GM10266 (cell line): ENCODE measurements around the gene COL20A1.
"Not testable (repeated sequence)": the region's sequence is repeated elsewhere in the genome, so short reads cannot be mapped to it uniquely, and the experiment has no call there.

Source experiments
- DNase-seq: peaks from one replicate; pipeline ENCODE4 v3.0.0; 2012; ENCODE audit errors: extremely low spot score
- TF ChIP-seq, protein P1 (sequence below): IDR thresholded peaks from 2 replicates; pipeline ENCODE4 v1.5.1; 2012; ENCODE audit warnings: mild to moderate bottlenecking, low read depth; ENCODE audit not compliant: control insufficient read depth, insufficient read depth; ENCODE audit errors: missing control alignments

The COL20A1 gene

DNA sequence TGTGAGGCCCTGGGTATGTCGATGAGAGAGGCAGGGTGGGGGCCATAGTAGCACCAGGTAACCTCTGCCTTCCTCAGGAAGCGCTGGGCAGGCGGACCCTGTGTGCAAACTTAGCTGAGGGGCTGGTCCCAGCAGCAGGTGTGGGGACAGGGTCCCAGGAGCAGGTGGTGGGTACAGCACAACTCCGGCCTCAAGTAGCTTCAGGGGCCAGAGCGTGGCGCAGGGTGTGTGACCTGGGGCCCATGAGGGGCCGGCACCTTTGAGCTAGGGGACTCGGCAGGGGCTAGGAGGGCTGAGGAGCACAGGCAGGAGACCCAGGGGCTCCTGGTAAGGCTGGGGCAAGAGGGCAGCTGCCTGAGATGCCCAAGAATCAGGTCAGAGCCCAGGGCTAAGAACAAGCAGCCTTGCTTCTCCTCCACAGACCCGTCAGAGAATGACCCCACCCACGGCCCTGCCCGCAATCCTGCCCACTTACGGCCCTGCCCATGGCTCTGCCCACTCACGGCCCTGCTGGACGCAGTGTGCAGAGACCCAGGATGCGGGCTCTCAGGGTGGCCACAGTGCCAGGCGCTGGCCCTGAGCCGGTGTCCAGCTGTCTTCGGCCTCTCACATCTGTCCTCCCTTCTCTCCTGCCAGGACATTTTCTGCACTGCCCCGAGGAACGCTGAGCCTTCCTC is 37.2 kb downstream of the COL20A1 start:
- TF ChIP-seq, protein P1, sequence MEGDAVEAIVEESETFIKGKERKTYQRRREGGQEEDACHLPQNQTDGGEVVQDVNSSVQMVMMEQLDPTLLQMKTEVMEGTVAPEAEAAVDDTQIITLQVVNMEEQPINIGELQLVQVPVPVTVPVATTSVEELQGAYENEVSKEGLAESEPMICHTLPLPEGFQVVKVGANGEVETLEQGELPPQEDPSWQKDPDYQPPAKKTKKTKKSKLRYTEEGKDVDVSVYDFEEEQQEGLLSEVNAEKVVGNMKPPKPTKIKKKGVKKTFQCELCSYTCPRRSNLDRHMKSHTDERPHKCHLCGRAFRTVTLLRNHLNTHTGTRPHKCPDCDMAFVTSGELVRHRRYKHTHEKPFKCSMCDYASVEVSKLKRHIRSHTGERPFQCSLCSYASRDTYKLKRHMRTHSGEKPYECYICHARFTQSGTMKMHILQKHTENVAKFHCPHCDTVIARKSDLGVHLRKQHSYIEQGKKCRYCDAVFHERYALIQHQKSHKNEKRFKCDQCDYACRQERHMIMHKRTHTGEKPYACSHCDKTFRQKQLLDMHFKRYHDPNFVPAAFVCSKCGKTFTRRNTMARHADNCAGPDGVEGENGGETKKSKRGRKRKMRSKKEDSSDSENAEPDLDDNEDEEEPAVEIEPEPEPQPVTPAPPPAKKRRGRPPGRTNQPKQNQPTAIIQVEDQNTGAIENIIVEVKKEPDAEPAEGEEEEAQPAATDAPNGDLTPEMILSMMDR, result no peak
- no peak for DNase-seq

DNA sequence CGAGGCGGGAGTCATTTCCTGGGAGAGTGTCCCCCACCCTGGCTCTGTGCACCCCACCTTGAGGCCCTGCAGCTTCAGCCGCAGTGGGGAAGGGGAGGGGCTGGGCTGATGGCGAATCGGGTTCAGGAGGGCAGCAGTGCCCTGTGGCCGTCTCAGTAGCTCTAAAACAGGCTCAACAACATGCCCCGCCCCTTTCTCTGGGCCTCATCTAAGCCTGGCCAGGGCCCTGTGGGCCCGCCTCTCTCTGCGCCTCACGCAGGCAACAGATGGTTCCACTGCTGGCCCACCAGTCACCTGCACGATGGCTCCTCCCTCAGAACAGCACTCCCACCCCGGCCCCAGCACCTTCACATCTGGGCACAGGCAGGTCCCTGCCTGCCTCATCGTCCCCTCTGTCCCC is 38.0 kb downstream of the COL20A1 start:
- no peak for DNase-seq
- TF ChIP-seq, protein P1, result no peak

DNA sequence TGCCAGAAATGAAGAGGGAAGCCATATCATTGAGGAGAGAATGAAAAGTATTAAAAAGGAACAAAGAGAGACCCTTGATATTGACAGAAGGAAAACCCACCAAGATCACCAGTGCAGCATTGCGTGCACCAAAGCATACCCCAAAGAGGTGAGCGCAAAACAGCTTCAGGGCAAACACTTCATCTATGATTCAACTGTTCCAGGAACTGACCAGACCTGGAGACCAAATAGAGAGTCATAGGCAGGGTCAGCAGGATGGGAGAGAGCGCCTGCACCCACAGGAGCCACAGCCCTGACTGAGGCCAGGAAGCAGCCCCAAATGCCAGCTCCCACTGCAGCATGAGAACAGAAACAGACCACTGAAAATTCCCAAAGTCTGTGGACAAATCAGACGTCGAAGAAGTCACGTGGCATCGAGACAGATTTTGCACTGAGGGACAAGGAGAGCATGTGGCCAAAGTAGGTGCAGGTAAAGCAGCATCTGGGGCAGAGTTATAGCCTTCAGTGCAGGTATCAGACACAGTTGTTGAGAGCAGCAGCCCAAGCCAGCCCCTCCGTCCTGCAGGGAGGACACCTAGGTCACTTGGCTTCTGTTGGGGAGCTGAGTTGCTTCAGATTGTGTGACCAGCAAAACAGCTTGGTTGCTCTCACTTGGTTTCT is 38.9 kb downstream of the COL20A1 start:
- DNase-seq, result no peak
- TF ChIP-seq, protein P1, result no peak

DNA sequence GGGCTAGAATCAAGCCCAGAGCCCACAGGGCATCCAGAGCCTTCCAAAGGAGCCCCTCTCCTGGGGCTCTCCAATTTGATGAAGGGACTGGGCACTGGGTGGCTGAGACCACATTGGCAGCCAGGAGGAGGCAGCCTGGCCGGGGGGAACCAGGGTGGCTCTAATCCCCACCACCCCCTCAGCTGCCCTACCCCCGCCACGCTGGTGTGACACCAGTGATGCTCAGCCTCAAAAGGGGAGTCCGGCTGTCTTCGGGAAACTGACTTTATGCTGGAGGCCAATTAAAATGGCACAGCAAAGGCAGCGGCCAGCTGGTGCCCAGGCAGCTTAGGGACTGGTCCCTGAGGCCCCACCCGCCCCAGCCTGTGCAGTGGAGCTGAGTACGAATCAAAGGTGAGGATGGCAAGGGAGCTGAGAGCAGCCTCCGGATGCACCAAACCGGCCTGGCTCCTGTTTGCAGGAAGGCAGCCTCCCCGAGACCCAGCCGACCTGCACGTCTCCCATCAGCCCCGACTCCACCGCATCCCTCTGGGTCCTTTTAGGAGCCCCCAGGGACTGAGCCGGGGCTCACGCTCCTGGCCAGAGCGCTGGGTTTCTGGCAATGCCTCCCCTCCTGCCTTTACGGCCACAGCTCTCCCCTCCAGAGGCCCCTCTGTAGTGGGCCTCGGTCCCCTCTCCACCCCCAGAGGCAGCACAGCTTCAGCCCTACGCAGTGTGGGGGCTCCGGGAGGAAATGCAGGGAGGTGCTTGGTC is 39.7 kb downstream of the COL20A1 start:
- TF ChIP-seq, protein P1, result no peak
- DNase-seq, result no peak

DNA sequence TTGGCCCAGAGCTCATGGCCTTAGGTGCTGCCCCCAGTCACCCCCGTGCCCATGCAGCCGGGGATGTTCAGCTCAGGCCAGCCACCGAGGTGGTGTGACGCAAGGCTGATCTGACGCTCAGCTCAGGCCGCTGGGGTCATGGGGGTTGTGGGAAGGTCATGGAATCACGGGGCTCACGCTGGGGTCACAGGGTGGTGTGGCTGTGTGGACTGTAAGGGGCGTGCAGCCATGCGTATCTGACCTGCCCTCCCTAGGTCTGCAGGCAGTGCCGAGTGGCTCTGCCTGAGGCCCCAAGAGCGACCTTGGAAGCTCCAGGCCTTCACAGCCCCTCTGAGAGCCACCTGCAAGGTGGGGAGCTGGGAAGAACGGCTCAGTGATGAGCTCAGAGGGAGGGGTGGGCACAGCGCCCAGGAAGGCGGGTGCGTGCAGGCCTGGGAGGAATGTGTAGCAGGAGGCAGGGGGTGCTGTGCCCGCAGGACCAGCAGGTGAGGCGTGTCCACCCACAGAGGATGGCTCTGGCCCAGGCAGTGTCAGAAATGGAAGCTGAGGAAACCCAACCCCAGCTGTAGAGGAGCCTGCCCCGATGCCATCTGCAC is 40.4 kb downstream of the COL20A1 start:
- TF ChIP-seq, protein P1, result no peak
- no peak for DNase-seq

DNA sequence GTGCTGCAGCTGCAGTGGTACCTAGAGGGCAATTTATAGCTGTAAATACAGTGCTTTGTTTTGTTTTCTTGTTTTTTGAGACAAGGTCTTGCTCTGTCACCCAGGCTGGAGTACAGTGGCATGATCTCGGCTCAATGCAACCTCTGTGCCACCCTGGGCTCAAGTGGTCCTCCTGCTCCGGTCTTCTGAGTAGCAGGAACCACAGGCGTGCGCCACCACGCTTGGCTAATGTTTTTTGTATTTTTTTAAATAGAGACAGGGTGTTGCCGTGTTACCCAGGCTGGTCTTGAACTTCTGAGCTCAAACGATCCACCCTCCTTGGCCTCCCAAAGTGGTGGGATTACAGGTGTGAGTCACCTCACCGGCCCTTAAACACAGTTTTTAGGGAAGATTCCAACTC is 41.4 kb downstream of the COL20A1 start:
- TF ChIP-seq, protein P1, result no peak
- no peak for DNase-seq

DNA sequence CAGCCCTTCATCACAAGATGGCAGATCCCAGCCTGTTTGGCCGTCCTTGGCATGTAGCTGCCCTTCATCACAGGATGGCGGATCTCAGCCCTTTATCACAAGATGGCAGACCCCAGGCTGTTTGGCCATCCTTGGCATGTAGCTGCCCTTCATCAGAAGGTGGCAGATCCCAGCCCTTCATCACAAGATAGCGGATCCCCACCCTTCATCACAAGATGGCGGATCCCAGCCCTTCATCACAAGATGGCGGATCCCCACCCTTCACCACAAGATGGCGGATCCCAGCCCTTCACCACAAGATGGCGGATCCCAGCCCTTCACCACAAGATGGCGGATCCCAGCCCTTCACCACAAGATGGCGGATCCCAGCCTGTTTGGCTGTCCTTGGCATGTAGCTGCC is 42.1 kb downstream of the COL20A1 start:
- DNase-seq, result not testable (repeated sequence)
